Lung microvascular endothelial cell (primary cell): Measurements from ENCODE around the gene ART4. TPM values are rescaled to one million over a fixed set of nuclear protein-coding genes. Genes with fewer than 3 reads are reported as not detected.

Source experiments
- DNase-seq, 2 donors: peaks; one replicate each; pipeline versions ENCODE4 v3.0.0 to v3.0.0-alpha.2; 2010; ENCODE audit warnings: low read depth in 2 of 2
- total RNA-seq: library from RNA; depleted of rRNA; stranded (reverse); fragments of >200 nt; gene quantifications from 2 replicates; pipeline ENCODE4 v1.2.1, GENCODE V29; 2014

Gene ART4
- total RNA-seq, 1 donor from 2014 or later: 121 TPM

- no peak for DNase-seq
Measured at GRCh38 chr12:14852880-14853279, 9.6 kb upstream of the ART4 start.

GRCh38 chr12:14850929-14851663 lies 7.8 kb upstream of the ART4 start:
- DNase-seq: no peak

GRCh38 chr12:14849661-14850060 lies 6.3 kb upstream of the ART4 start:
- peak; percentile 43 to 61 for DNase-seq

DNA sequence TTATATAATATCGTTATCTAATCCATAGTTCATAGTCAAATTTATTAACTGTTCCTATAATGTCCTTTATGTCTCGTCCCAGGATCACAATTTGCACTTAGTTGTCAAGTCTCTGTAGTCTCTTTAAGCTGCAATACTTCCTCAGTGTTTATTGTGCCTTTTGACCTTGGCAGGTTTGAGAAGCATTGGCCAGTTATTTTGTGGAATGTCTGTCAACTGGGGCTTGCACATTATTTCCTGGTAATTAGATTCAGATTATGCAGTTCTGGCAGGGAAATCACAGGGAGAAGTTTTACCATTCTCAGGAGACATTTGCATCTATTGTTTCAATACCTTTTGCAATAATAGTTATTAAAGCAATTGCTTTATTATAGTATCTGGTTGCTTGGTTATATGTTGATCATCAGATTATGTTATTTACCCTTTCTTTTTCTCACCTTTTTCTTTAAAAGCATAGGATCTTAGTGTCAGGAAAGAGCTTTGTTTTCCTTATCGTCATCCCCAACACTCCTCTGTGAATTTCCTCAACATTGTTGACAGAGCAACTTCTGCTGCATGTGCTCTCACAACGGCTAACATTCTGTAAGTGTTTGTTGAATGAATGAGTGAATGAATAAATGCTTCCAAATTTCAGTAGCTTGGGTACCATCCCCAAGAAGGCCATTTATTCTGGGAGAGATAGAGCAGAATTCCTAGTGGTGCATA lies 3.7 kb upstream of the ART4 start:
- peak in 1 of 2 donors; percentile 51 for DNase-seq

DNA sequence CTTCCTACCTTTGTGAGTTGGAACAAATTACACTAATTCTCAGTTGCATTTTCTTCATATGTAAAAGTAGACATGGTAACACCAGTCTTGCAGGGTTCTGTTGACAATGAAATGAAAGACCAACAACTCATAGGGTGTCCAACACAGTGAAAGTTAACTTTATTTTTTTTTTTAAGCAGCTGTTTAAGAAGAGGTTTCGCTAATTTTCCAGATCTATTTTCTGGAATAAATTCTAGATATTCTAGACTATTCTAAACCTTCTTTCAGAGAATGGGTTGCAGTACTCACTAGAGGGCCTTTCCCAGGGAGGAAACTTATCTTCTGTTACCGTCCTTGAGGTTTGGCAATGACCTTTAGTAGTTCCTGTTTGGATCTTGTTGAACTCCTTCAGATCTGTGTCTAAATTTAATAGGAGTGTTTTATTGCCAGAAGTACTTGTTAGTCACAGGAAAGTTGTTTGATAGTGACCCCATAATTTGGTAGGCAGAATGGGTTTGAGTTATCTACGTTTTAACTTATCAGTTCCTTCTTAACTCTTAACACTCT lies 2.8 kb upstream of the ART4 start:
- peak in 1 of 2 donors; percentile 69 for DNase-seq

DNA sequence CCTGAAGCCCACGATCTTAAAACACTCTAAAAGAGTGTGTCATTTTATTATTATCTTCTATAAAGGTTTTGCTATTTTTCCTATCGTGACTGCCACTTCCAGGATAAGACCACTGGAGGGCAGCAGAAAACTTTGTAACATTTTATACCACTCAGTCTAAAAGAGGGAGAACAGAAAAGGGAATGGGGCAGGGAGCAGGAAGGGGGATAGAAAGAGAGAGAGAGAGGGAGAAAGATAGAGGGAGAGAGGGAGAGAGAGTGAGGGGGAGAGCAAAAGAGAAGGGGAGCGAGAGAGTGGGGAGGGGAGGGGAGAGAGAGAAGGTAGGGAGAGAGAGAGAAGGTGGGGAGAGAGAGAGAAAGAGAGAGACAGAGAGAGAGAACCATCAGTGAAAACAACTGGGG lies 2.0 kb upstream of the ART4 start:
- peak; percentile 77 to 81 for DNase-seq

- DNase-seq: no peak
Measured at GRCh38 chr12:14844401-14844800, 1.1 kb upstream of the ART4 start.

DNA sequence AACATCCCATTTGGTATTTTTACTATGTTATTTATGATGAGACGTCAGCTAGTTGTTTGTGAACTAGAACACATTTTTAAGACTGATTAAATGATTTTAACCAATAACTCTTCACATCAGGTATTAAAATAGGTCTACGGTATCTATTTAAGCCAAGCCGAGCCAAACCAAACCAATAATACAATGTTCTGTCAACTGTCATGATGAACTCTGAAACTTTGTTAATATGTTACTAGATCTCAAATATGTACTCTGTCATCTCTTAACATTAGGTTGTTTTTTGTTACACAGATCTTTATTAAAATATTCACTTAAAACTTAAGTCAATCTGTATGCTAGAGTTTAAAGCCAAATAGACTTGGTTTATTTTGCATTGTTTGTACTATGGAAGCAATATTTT lies 1.0 kb downstream of the ART4 start:
- DNase-seq: no peak

DNA sequence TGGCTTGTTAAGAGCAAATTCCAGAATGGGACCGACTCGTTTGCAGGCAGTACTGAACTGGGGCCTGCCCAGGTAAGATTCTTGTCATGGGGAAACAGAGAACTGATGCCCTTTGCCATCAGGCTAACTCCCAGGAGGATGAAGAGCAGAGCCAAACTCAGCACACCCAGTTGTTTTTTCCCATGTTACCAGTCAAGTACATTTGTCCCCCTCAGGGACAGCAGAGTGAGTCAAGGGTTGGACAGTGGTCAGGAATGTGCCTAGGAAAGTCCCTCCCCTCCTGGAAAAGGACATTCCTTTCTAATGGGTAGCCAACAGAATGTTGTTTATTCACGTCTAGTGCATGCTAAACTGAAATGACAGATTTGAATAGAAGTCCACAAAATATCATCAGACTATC lies 1.6 kb downstream of the ART4 start:
- peak; percentile 92 to 97 for DNase-seq

DNA sequence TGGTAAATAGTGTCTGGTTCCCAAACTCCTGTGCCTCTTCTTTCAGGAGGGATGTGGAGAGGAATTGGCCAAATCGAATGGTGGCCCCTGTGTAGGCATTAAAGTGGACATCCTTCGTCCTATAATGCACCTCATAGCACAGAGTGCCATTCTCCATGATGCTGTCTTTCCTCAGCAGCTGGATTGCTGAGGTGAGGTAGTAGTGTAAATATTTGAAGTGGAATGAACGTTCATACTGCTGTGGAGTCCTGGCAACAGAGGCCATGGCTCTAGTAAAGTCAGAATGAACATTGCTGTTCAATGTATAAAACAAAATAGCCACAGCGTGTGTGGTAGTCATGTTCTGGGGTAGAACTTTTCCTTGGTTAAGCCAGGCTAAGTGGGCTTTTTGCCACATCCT lies 2.7 kb downstream of the ART4 start:
- DNase-seq: no peak

- no peak for DNase-seq
Measured at GRCh38 chr12:14839262-14839661, 4.1 kb downstream of the ART4 start.

DNA sequence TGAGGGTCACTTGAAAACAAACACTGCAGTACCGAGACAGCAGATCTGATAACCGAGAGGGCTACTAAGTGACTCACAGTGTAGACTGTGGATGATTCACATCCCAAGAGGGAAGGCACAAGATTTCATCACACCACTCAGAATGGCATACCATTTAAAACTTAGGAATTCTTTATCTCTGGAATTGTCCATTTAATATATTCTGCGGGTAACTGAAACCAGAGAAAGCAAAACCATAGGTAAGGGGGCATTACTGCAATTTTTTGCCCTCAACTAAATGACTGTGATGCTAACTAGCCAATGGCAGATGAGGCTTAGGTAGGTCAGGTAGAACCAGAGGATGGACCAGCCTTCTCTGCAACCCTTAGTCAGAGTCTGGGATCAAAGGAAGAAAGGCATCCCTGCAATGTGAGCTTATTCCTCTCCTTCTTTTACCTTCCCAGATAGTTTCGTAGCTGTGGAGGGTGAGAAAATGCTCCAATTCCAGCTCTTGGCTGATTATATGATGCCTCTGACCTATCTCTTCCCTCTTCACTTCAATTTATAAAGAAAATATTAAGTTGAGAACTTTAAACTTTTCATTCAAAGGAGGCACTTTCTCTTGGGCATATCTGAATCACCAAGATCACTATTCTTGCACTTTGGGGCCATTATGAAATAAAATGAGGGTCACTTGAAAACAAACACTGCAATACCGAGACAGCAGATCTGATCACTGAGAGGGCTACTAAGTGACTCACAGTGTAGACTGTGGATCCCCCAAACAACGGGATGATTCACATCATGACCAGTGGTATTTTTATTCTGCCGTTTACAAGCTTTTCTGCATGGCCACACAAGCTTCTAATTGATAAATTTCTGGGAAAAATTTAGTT lies 6.8 kb downstream of the ART4 start:
- DNase-seq: peak; percentile 47 to 95

DNA sequence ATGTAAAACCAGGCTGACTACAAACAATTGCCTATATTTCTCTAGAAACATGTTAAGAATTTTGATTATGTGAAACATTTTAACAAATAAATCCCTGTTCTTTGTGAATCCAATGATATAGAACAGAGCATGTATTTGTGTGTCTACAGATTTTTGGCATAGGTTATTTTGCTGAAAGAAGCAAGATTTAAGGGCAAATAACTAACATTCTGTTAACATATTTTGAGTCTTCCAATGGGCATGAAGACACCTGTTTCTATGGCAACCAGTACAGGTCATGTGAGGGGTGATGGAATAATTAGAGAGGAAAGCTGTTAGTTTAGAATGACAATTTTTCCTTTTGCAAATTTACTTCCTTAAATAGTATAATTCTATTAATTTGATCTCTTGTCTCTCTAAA lies 8.8 kb downstream of the ART4 start:
- no peak for DNase-seq

DNA sequence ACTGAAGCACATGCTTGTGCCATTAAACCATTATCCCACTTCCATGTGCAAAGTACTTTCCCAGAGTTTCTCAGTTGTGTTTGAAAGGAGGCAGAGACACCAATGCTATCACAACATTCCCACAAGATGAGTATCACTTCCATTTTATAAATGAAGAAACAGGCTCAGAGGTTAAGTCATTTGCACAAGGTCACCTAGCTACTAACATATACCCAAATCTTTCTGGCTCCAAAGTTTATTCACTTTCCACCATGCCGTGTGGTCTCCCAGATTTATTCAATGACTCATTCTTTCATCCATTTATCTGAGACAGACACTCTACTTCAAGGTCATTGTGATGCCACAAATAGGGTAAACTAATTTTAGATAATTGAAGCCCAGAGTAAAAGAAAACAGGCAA lies 9.4 kb downstream of the ART4 start:
- peak in 1 of 2 donors; percentile 27 for DNase-seq

DNA sequence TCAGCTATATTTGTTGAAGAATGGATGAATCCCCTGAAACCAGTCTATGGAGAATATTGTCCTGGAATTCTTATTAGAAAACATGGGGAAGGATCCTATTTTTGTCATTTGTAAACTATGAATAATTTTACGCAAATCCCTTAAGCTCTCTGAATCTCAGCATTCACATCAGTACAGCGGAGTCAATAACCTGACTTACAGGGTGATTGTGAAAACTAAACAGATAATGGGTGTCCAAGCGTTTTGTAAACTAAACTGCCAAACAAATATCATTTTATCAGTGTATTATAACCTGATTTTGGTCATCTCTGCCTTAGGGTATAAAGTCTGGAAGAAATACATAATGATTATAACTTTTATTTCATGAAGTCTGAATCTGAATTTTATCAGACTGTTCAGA lies 10.0 kb downstream of the ART4 start:
- no peak for DNase-seq

GRCh38 chr12:14828892-14829291 lies 14.4 kb downstream of the ART4 start:
- DNase-seq: peak; percentile 38 to 50

DNA sequence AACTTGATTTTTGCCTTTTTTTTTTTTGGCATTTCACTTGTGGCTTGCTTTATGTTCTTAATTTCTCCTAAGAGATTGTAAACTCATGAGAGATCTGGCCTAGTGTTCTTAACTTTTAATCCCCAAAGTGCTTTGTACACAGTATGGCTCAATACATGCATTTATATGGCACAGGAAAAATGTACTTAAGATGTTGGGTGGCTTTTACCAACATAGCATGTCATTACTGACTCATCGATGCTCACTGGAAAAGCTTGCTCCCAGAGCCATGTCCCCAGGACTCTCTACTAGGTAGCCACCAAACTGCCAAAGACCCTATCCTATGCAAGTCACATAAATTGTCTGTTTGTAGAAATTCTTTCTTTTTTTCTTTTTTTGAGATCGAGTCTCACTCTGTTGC lies 16.3 kb downstream of the ART4 start:
- no peak for DNase-seq

GRCh38 chr12:14826491-14826890 lies 16.8 kb downstream of the ART4 start:
- DNase-seq: no peak

DNA sequence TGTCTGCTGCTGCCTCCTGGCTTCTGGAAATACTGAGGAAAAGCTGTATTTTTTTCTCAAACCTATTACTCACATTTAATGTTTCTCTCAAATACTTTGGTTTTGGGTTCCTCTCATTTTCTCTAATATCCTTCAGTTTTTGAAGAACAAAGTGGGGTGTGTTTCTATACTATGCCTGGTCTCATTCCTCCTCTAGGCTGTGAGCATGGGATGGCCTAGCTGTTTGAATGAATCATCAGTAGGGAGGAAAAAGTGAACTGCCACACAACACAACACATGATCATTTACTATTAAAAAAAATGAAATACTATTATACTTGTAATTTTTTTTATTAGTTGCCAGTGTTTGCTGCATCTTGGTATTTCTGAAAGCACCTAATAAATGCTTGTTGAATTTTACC lies 18.1 kb downstream of the ART4 start:
- DNase-seq: no peak

- DNase-seq: no peak
Measured at GRCh38 chr12:14824012-14824634, 19.2 kb downstream of the ART4 start.

- DNase-seq: no peak
Measured at GRCh38 chr12:14814014-14814413, 29.3 kb downstream of the ART4 start, which contains the start of gene SMCO3. Gene SMCO3, minus strand, starts transcription at chr12:14814182. Its CDS starts 7,502 bp downstream, at chr12:14806680.
